Type B pancreatic cell (in vitro differentiated cells): ENCODE data around the gene ARHGEF6. TPM values are rescaled to one million over a fixed set of nuclear protein-coding genes. Genes with fewer than 3 reads are reported as not detected.
"Not testable (repeated sequence)": the region's sequence is repeated elsewhere in the genome, so short reads cannot be mapped to it uniquely, and the experiment has no call there.

Source experiments
- DNase-seq: peaks from one replicate; pipeline ENCODE4 v3.0.0; 2021; ENCODE audit warnings: mixed read lengths; ENCODE audit not compliant: unreplicated experiment; ENCODE audit errors: extremely low spot score
- H3K27ac Mint-ChIP-seq: 2 replicates; pipeline ENCODE4 v1.8.0; 2021; ENCODE audit warnings: mild to moderate bottlenecking, mixed read lengths
- H3K27me3 Mint-ChIP-seq: 2 replicates; pipeline ENCODE4 v1.8.0; 2021; ENCODE audit warnings: mixed read lengths
- H3K36me3 Mint-ChIP-seq: 2 replicates; pipeline ENCODE4 v1.8.0; 2021; ENCODE audit warnings: mixed read lengths
- H3K4me1 Mint-ChIP-seq: one replicate; pipeline ENCODE4 v1.8.0; 2021; ENCODE audit warnings: mixed read lengths; ENCODE audit not compliant: unreplicated experiment
- H3K4me3 Mint-ChIP-seq: 2 replicates; pipeline ENCODE4 v1.8.0; 2021; ENCODE audit warnings: mild to moderate bottlenecking, mixed read lengths
- H3K9me3 Mint-ChIP-seq: 2 replicates; pipeline ENCODE4 v1.8.0; 2021; ENCODE audit warnings: mixed read lengths
- CTCF ChIP-seq: fragments of 200-600 bp; sonication (generic); conservative IDR thresholded peaks from 2 replicates; pipeline ENCODE4 v1.5.0; 2021; ENCODE audit warnings: antibody characterized with exemption, mild to moderate bottlenecking
- total RNA-seq: library from RNA; stranded (reverse); gene quantifications from 2 replicates; pipeline ENCODE4 v1.2.1, GENCODE V29; 2021; ENCODE audit warnings: low replicate concordance

The ARHGEF6 gene
- total RNA-seq, 1 donor from 2014 or later, result 3.8 TPM

- Mint-ChIP-seq H3K4me3 (no peak overlapping the region), H3K9me3 (no peaks in the 10 kb centered on the region), H3K27me3 (no peaks in the 10 kb centered on the region), H3K27ac (no peak overlapping the region), H3K36me3 (peaks cover 9% of the 10 kb centered on the region), H3K4me1 (no peaks in the 10 kb centered on the region)
- no peak for TF ChIP-seq CTCF
- DNase-seq, result no peak
Measured at GRCh38 chrX:136823175-136823574, 42.4 kb upstream of the ARHGEF6 start.

GRCh38 chrX:136822337-136823095 is 41.8 kb upstream of the ARHGEF6 start:
- peaks cover 9% of the 10 kb centered on the region for H3K36me3 Mint-ChIP-seq
- no peaks in the 10 kb centered on the region for H3K4me1 Mint-ChIP-seq
- H3K27ac Mint-ChIP-seq, result no peak overlapping the region
- no peak for TF ChIP-seq CTCF
- H3K4me3 Mint-ChIP-seq, result no peak overlapping the region
- H3K27me3 Mint-ChIP-seq, result no peaks in the 10 kb centered on the region
- H3K9me3 Mint-ChIP-seq, result no peaks in the 10 kb centered on the region
- DNase-seq, result no peak

GRCh38 chrX:136819756-136820155 is 39.0 kb upstream of the ARHGEF6 start:
- H3K27ac Mint-ChIP-seq, result not testable (repeated sequence)

GRCh38 chrX:136819031-136819703 is 38.4 kb upstream of the ARHGEF6 start:
- Mint-ChIP-seq H3K4me3 (no peak overlapping the region), H3K4me1 (no peaks in the 10 kb centered on the region), H3K27me3 (no peaks in the 10 kb centered on the region), H3K9me3 (no peaks in the 10 kb centered on the region), H3K27ac (no peak overlapping the region), H3K36me3 (peaks cover 6% of the 10 kb centered on the region)
- no peak for DNase-seq
- TF ChIP-seq CTCF, result no peak

More at GRCh38 chrX:136819756-136820155, 39.0 kb upstream of the ARHGEF6 start:
- not testable (repeated sequence) for H3K9me3 Mint-ChIP-seq, H3K4me3 Mint-ChIP-seq, H3K27me3 Mint-ChIP-seq, H3K4me1 Mint-ChIP-seq, DNase-seq, H3K36me3 Mint-ChIP-seq

- H3K9me3 Mint-ChIP-seq, result no peaks in the 10 kb centered on the region
- DNase-seq, result no peak
- no peak overlapping the region for H3K4me3 Mint-ChIP-seq
- H3K27me3 Mint-ChIP-seq, result no peaks in the 10 kb centered on the region
- no peaks in the 10 kb centered on the region for H3K4me1 Mint-ChIP-seq
- peaks cover 6% of the 10 kb centered on the region for H3K36me3 Mint-ChIP-seq
- TF ChIP-seq CTCF, result no peak
- H3K27ac Mint-ChIP-seq, result no peak overlapping the region
Measured at GRCh38 chrX:136816975-136817374, 36.2 kb upstream of the ARHGEF6 start.
